Measurements from ENCODE around the gene SPHKAP.

Gene SPHKAP

DNA sequence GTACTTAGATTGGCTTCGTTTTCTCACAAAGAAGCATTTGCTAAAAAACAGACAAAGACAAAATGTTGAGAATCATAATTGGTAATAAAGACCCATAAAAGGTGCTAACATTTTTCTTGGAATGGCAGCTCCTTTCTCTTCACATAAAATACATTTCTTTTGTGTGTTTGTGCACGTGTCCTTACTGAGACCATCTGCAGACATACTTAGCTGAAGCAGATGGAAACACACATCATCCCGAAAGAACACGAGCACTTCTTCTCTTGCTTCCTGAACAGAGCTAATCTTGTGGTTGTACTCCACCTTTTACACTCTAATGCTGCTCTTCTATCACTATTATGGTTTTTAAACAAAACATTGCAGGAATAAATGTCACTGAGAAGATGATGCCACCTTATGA, 142.5 kb downstream of the SPHKAP start:
- in situ Hi-C loops (cut with MboI; ENCODE audit: low sequenced_read_pairs), result no loop called here

DNA sequence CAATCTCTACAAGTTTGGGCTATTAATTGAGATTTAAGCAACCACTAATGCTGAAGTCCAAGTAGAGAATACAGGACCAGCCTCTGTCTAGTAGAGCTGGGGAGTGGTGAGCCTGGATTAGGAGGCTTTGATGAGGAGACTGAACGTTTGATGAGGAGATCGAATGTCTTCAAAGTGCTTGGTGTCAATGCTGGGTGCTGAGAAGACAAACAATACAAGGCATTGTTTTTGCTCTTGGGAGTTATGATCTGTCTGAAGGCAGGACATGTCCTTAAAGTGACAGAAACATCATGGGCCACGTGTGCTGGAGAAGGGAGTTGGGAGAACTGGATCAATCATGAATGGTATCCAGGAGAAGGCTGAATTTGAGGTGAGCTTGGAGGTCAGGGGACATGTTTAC, 143.6 kb downstream of the SPHKAP start:
- in situ Hi-C loops (cut with MboI; ENCODE audit: low sequenced_read_pairs), result no loop called here

GRCh38 chr2:228023619-228024018, 157.9 kb downstream of the SPHKAP start:
- in situ Hi-C loops (cut with MboI; ENCODE audit: low sequenced_read_pairs), result no loop called here

DNA sequence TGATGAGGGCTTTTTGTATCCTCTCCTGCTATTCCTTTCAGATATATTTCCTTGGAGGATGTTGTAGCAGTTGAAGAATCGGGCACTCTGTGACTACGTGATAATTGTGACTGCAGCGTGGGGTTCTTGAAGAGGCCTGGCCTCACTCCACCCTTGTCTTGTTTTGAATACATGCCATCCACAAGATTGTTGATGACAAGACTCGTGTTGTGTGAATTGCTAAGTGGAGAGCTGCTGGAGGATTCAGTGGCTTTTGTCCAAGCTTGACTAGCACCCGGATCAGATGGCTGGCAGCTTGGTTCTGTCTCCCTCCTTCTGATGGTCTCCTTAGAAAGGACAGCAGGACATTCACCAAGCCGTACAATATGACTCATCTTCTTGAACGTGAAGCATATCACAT, 163.2 kb downstream of the SPHKAP start:
- in situ Hi-C loops (cut with MboI; ENCODE audit: low sequenced_read_pairs), result no loop called here

GRCh38 chr2:228017784-228018183, 163.7 kb downstream of the SPHKAP start:
- in situ Hi-C loops (cut with MboI; ENCODE audit: low sequenced_read_pairs), result no loop called here

DNA sequence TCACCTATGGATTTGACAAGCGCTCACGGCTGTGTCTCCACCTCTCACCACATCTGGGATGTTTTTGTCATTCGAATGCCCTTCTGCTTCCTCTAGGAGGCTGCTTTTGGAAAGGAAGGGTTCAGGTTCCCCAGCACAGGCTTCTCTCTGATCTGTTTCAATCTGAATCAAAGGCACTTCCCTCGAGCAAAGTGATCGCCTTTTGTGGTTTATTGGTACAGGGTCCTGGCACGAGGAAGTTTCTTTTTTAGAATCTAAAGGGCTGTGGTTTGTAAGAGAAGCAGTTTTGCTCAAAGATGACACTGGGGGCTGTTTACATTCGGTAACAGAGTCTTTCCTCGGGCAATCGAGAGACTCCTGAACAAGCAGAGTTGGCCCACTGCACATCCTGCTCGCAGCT, 165.1 kb downstream of the SPHKAP start:
- in situ Hi-C loops (cut with MboI; ENCODE audit: low sequenced_read_pairs), result no loop called here

DNA sequence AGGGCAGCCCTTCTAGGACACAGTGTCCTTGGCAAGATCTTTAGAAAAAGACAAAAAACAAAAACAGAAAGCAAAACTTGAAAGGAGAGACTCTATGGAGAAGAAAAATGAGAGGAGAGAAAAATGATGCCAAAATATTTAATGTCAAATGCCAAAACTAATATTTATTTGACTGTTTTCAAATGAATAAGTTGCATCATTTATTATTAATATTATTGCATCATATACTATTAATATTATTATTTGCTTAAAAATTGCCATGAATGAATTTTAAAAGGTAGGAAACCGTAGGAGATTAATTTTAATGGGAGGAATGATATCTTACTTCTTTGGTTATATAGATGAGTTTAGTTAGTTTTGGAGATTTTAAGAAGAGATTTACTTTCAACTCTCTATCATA, 165.7 kb downstream of the SPHKAP start:
- in situ Hi-C loops (cut with MboI; ENCODE audit: low sequenced_read_pairs), result no loop called here

DNA sequence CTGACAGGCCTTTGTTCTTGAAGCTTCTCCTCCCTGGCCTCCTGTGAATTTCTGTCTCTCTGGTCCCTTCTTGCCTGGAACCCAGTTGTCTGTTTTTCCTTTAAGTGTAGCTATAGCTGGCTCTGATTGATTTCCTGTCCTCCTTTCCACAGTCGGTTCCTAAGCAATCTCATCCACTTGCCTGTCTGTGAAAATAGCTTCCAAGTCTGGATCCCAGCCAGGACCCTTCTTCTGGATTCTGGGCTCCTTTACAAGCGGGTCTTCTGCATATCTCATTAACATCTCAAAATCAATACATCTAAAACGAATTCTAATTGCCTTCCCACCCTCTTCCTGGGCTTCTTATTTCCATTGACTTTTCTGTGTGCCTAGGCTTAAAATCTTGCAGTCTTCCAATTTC, 185.1 kb downstream of the SPHKAP start:
- in situ Hi-C loops (cut with MboI; ENCODE audit: low sequenced_read_pairs), result no loop called here

DNA sequence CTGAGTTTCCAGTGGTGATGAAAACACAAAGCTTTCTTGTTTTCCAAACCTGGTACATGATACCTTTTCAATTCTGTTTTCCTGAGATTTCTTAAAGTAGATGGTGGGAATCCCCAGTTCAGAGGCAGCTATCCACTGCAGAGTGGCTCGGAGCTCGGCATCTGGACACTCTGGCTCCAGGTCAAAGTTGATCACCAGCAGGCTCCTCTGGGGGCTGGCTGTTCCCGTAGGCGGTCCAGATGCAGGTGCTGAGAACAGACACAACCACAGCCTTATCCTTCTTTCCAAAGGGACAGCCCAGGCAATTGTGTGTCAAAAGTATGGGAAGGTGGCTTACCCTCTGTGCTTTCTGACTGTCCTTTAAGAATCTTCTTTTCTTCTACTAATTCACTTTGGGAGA, 190.6 kb downstream of the SPHKAP start:
- in situ Hi-C loops (cut with MboI; ENCODE audit: low sequenced_read_pairs), result no loop called here

DNA sequence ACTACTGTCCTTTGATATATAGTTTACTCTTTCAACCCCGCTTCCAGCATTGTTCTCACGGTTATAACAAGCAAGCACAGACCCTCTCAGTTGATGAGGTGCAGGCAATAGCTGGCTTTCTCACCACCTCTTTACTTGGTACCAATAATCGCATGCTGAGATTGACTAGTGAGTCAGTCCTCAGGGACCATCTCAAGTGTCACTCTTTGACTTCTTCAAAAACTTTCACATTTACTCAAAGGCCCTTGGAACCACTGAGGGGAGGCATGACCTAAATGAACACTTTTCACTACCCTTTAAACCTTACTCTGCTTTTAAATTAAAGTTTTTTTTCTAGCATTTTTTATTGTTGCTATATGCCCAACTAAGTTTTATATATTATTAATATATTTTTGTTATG, 208.2 kb downstream of the SPHKAP start:
- in situ Hi-C loops (cut with MboI; ENCODE audit: low sequenced_read_pairs), result no loop called here

- in situ Hi-C loops (cut with MboI; ENCODE audit: low sequenced_read_pairs), result no loop called here
Observed at GRCh38 chr2:227971619-227972230, 209.8 kb downstream of the SPHKAP start.

DNA sequence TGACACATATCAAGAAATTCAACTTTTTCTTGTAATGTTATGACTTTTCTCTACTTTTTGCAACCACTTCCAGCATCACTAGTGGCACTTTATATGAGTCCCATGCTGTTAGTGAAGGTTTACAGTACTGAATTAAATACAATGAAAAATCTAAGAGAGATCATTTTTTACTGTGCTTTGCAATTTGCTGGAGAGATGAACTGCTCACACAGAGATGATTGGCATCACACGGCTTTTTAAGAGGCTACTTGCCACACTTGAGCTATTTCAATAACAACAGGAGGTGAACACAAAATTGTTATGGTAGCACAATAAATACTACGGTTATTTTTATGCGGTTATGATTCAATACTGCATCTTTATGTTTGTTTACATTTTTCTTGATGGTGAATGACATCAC, 221.2 kb downstream of the SPHKAP start:
- in situ Hi-C loops (cut with MboI; ENCODE audit: low sequenced_read_pairs), result no loop called here

DNA sequence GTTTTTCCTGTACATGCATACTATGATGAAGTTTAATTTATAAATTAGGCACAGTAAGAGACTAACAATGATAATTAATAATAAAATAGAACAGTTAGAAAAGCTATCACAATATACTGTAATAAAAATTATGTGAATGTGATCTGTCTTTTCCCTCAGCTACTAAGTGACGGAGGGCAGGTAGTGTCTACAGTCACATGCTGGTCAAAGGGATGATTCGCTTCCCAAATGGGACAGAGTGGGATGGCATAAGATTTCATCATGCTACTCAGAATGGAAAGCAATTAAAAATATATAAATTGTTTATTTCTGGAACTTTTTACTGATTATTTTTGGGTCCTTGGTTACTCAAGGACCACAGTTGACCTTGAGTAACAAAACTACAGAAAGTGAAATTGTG, 238.5 kb downstream of the SPHKAP start:
- in situ Hi-C loops (cut with MboI; ENCODE audit: low sequenced_read_pairs), result loop anchor here (25.0 kb wide), 1 partner anchor 544 kb away; no protein-coding TSS in a partner anchor

GRCh38 chr2:227942021-227942420, 239.5 kb downstream of the SPHKAP start:
- in situ Hi-C loops (cut with MboI; ENCODE audit: low sequenced_read_pairs), result loop anchor here (25.0 kb wide), 1 partner anchor 545 kb away; no protein-coding TSS in a partner anchor

- in situ Hi-C loops (cut with MboI; ENCODE audit: low sequenced_read_pairs), result loop anchor here (25.0 kb wide), 1 partner anchor 548 kb away; no protein-coding TSS in a partner anchor
Observed at GRCh38 chr2:227939271-227940027, 242.0 kb downstream of the SPHKAP start.

GRCh38 chr2:227936249-227936648, 245.2 kb downstream of the SPHKAP start:
- in situ Hi-C loops (cut with MboI; ENCODE audit: low sequenced_read_pairs), result loop anchor here (25.0 kb wide), 1 partner anchor 551 kb away; no protein-coding TSS in a partner anchor

DNA sequence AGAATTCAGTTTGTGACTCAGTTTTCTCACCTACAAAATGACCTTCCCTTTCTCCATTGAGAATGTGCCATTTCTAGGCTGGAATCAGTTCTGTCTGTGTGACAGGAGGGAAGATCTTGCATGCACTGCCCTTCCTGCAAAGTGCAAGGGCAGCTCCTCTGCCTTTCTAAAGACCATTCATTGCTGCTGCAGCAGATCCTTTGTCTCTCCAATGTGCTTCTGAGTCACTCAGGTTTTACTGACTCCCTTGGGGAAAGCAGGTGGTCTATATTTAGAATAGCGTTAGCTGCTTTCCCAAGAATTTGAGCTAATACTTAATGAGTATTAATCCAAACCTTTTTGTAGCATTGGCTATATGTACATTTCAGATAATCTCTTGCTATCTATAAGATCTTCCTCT, 247.6 kb downstream of the SPHKAP start:
- in situ Hi-C loops (cut with MboI; ENCODE audit: low sequenced_read_pairs), result loop anchor here (25.0 kb wide), 1 partner anchor 553 kb away; no protein-coding TSS in a partner anchor

- in situ Hi-C loops (cut with MboI; ENCODE audit: low sequenced_read_pairs), result loop anchor here (25.0 kb wide), 1 partner anchor 555 kb away; no protein-coding TSS in a partner anchor
Observed at GRCh38 chr2:227932403-227932802, 249.1 kb downstream of the SPHKAP start.

DNA sequence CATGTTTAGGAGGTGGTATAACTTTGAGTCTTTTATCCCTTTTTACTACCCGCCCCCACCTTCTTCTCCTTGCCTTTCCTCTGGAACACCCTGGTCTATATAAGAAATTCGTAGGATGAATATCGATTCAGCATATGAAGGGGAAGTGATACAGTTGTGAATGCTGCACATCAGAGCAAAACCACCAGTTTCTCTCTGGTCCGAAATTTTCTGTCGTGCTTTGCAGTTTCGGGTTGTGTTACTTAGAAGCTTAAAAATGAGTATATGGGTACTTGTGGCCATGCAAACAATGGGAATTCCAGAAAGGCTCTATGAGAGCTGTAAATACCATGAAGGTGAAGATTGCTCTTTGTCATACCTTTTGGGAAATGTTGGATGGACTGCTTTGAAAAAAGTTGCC, 249.5 kb downstream of the SPHKAP start:
- in situ Hi-C loops (cut with MboI; ENCODE audit: low sequenced_read_pairs), result loop anchor here (25.0 kb wide), 1 partner anchor 555 kb away; no protein-coding TSS in a partner anchor
